ENCODE results near the gene MBP. TPM values are rescaled to one million over a fixed set of nuclear protein-coding genes. Genes with fewer than 3 reads are reported as not detected.

Gene MBP
- total and polyA plus RNA-seq, 2 of the 13 experiments (the other 11 are each of a cell fraction or from before 2014, with no cell fraction given), result 5.0 to 8.5 TPM

GRCh38 chr18:77157312-77157711, 24.7 kb upstream of the MBP start (continued):
- TF ChIP-seq EZH2 (conservative IDR thresholded peaks at IDR 0.05; ENCODE audit: low read depth, low read length), result no peak
- no peak for TF ChIP-seq NFYB (CRISPR knock-in tag; IDR thresholded peaks at IDR 0.05)

- ATAC-seq, result no peak
- Histone ChIP-seq H2AFZ (ENCODE audit: low read length) (no peak overlapping the region), H3K4me1 (ENCODE audit: insufficient read depth, low read length) (no peaks in the 10 kb centered on the region), H3K27ac (ENCODE audit: extremely low read length, insufficient read depth, low read length) (no peak overlapping the region), H3K79me2 (ENCODE audit: insufficient read depth, low read length) (no peaks in the 10 kb centered on the region), H4K20me1 (ENCODE audit: insufficient read depth, low read length) (no peaks in the 10 kb centered on the region), H3K27me3 (ENCODE audit: control insufficient read depth in 1 of 2, insufficient read depth in 2 of 2, low read length in 2 of 2) (peaks cover 3 to 9% of the 10 kb centered on the region in 2 experiments; a peak in 3 of 5 replicates), H3K36me3 (replicated peaks in 1 of 2; ENCODE audit: control insufficient read depth in 1 of 2, insufficient read depth in 2 of 2, low read length in 2 of 2) (no peaks in the 10 kb centered on the region), H3K9me3 (ENCODE audit: low read length) (no peaks in the 10 kb centered on the region), H3K9ac (ENCODE audit: insufficient read depth, low read depth, low read length) (no peak overlapping the region), H3K4me3 (replicated peaks in 1 of 3; ENCODE audit: insufficient read depth in 1 of 3, low read depth in 2 of 3, low read length in 3 of 3) (no peak overlapping the region), H3K4me2 (ENCODE audit: low read depth, low read length) (no peak overlapping the region)
- FAIRE-seq, result no peak
- no TSS peak for BruUV-seq (replicated peaks)
- DNase-seq (ENCODE audit: low spot score), result no peak
- ChIA-PET POLR2A (no interaction called here), CTCF (ENCODE audit: low intra/inter-chr PET ratio, low total read pairs) (no interaction called here)
- intact Hi-C loops (cut with micrococcal nuclease; ENCODE audit: unreplicated experiment), result no loop called here
- TF ChIP-seq SP1 (IDR thresholded peaks at IDR 0.05), result no peak
- no peak for TF ChIP-seq SP1 (CRISPR knock-in tag; IDR thresholded peaks at IDR 0.05)
- no peak for TF ChIP-seq ZNF800 (CRISPR knock-in tag; IDR thresholded peaks at IDR 0.05)
- TF ChIP-seq KLF16 (CRISPR knock-in tag; IDR thresholded peaks at IDR 0.05), result no peak
- TF ChIP-seq ZBTB14 (CRISPR knock-in tag; IDR thresholded peaks at IDR 0.05), result no peak
- TF ChIP-seq CHD2 (IDR thresholded peaks at IDR 0.05; ENCODE audit: low read depth, low read length), result no peak
- TF ChIP-seq GLMP (CRISPR knock-in tag; IDR thresholded peaks at IDR 0.05; ENCODE audit: borderline replicate concordance), result no peak
- TF ChIP-seq ZFP62 (CRISPR knock-in tag; IDR thresholded peaks at IDR 0.05), result no peak
- no peak for TF ChIP-seq PLSCR1 (CRISPR knock-in tag; IDR thresholded peaks at IDR 0.05; ENCODE audit: borderline replicate concordance)
- TF ChIP-seq MIXL1 (CRISPR knock-in tag; IDR thresholded peaks at IDR 0.05), result no peak
- no peak for TF ChIP-seq ZNF768 (CRISPR knock-in tag; IDR thresholded peaks at IDR 0.05)
- TF ChIP-seq MAFK (conservative IDR thresholded peaks at IDR 0.05 in 1 of 2, IDR thresholded peaks at IDR 0.05 in 1 of 2; ENCODE audit: low read length in 2 of 2), result no peak
- TF ChIP-seq CBX5 (CRISPR knock-in tag; IDR thresholded peaks at IDR 0.05; ENCODE audit: borderline replicate concordance), result no peak
- no peak for TF ChIP-seq ELK4 (CRISPR knock-in tag; IDR thresholded peaks at IDR 0.05; ENCODE audit: borderline replicate concordance)
- TF ChIP-seq ZNF746 (CRISPR knock-in tag; IDR thresholded peaks at IDR 0.05), result no peak
- no peak for TF ChIP-seq ZBTB7B (CRISPR knock-in tag; IDR thresholded peaks at IDR 0.05)
- no peak for TF ChIP-seq SP4 (CRISPR knock-in tag; IDR thresholded peaks at IDR 0.05)
- 61% methylated on average over 17 of the region's 17 CpGs for WGBS (ENCODE audit: low lambda C conversion rate)
- in situ Hi-C loops (cut with HindIII; ENCODE audit: extremely low pct_ligation_motif_present, low pct_unique_long_range_greater_than_20kb), result no loop called here
Measured at GRCh38 chr18:77155031-77155430, 22.4 kb upstream of the MBP start.

All from HepG2 (cell line).